ENCODE data around the gene ABCA3. TPM values are rescaled to one million over a fixed set of nuclear protein-coding genes. Genes with fewer than 3 reads are reported as not detected.

The ABCA3 gene
- total and polyA plus RNA-seq, 7 donors = 0.46 to 21.3 (median 4.9) TPM

DNA sequence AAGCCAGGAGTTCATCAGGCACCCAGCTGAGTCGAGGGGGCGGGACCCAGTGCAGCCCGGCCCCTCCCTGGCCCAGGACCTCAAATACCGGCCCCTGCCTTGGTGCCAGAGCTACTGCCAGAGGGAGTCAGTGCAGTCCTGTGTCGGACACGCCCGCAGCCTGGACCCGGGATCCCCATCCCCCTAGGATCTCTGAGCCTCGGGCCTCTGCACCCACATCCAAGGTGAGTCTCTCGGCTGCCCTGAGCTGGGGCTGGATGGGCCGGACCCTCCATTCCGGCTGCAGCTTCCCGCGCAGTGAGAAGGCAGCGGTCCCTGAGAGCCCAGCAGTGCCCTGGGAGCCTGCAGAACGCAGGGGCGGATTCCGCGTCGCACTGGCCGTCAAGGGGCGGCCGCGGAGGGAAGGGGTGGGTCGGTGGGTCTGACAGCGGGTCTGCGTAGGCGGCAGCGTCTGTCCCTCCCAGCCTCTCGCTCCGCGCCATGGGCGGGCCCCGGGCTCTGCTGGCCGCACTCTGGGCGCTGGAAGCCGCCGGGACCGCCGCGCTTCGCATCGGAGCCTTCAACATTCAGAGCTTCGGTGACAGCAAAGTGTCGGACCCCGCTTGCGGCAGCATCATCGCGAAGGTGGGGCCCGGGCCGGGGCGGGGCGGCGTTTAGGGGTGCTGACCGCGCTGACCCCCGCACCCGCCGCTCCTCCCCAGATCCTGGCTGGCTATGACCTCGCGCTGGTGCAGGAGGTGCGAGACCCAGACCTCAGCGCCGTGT lies 104.0 kb downstream of the ABCA3 start, which contains the start of gene DNASE1L2:
DNASE1L2 (plus strand) TSS at position 108 of the 765 bp plus-strand sequence; CDS start at position 481, 373 bp downstream.
- Histone ChIP-seq H3K9me3 (no peaks in the 10 kb centered on the region), H3K27me3 (peaks cover 17 to 53% (median 26%) of the 10 kb centered on the region in 3 donors), H3K36me3 (peaks cover 43 to 58% (median 46%) of the 10 kb centered on the region in 4 donors), H3K27ac (no peak within 1 kb of the TSS), H3K4me3 (peak within 1 kb of the TSS in 3 of 4 donors; percentile 9 to 24 (median 14)), H3K4me1 (peaks cover 0 to 27% (median 24%) of the 10 kb centered on the region in 4 donors)
- 4 to 10% methylated on average over 64 of the region's 64 CpGs for WGBS, 2 donors
- intact Hi-C loops (cut with DNase I) = no loop called here
- TF ChIP-seq POLR2A (IDR thresholded peaks at IDR 0.05) = no peak
- peak in 1 of 4 donors; percentile 7 for TF ChIP-seq POLR2AphosphoS5 (IDR thresholded peaks at IDR 0.05)
- TF ChIP-seq EP300 (IDR thresholded peaks at IDR 0.05) = no peak
- DNase-seq = peak; percentile 70

DNA sequence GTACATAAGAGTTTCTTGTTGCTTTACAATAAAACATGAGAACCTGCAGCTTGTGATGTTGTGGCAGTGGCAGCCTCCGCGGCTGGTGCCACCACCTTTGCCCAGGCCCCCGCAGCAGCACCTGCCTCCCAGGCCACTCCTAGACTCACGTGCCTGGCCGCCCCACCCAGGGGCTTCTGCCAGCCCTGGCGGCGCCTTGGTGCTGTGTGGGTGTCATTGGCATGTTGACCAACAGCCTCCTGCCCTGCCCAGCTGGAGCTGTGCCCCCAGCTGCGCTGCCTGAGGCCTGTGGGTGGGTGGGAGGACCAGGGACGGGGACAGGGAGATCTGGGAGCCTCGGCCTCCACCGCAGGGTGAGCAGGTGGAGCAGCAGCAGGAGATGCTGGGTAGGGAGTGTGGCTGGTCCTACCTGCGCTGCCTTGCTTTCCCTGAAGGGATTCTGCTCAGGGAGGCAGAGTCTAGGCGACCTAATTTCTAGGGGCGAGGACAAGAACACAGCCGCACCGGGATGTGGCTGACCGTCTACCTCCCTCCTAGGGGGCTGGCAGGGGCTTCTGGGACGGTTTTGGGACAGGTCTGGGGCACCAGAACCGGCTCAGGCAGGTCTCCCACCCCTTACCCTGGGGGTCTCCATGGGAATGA lies 104.7 kb downstream of the ABCA3 start:
- no peak for TF ChIP-seq POLR2AphosphoS5 (IDR thresholded peaks at IDR 0.05)
- TF ChIP-seq EP300 (IDR thresholded peaks at IDR 0.05) = no peak
- TF ChIP-seq, protein P1, sequence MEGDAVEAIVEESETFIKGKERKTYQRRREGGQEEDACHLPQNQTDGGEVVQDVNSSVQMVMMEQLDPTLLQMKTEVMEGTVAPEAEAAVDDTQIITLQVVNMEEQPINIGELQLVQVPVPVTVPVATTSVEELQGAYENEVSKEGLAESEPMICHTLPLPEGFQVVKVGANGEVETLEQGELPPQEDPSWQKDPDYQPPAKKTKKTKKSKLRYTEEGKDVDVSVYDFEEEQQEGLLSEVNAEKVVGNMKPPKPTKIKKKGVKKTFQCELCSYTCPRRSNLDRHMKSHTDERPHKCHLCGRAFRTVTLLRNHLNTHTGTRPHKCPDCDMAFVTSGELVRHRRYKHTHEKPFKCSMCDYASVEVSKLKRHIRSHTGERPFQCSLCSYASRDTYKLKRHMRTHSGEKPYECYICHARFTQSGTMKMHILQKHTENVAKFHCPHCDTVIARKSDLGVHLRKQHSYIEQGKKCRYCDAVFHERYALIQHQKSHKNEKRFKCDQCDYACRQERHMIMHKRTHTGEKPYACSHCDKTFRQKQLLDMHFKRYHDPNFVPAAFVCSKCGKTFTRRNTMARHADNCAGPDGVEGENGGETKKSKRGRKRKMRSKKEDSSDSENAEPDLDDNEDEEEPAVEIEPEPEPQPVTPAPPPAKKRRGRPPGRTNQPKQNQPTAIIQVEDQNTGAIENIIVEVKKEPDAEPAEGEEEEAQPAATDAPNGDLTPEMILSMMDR (IDR thresholded peaks at IDR 0.05) = no peak
- no peak for TF ChIP-seq POLR2A (IDR thresholded peaks at IDR 0.05)
- Histone ChIP-seq H3K36me3 (peaks cover 45 to 62% (median 48%) of the 10 kb centered on the region in 4 donors), H3K27me3 (peaks cover 17 to 53% (median 26%) of the 10 kb centered on the region in 3 donors), H3K27ac (no peak overlapping the region), H3K4me3 (no peak overlapping the region), H3K9me3 (no peaks in the 10 kb centered on the region), H3K4me1 (peaks cover 0 to 27% (median 24%) of the 10 kb centered on the region in 4 donors)
- WGBS, 2 donors = 16 to 74% methylated on average over 19 of the region's 19 CpGs
- intact Hi-C loops (cut with DNase I) = no loop called here
- no peak for DNase-seq

DNA sequence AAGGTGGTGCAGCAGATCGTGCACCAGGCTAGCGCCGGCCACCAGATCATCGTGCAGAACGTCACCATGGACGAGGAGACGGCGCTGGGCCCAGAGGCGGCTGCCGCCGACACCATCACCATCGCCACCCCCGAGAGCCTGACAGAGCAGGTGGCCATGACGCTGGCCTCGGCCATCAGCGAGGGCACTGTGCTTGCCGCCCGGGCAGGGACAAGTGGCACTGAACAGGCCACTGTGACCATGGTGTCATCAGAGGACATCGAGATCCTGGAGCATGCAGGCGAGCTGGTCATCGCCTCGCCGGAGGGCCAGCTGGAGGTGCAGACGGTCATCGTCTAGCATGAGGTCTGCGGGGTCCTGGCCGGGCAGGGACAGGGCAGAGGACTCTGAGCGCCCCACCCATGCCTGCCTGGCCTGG lies 105.3 kb downstream of the ABCA3 start:
- TF ChIP-seq POLR2AphosphoS5 (IDR thresholded peaks at IDR 0.05) (no peak), POLR2A (IDR thresholded peaks at IDR 0.05) (no peak), EP300 (IDR thresholded peaks at IDR 0.05) (no peak)
- TF ChIP-seq, protein P1 (IDR thresholded peaks at IDR 0.05) = no peak
- Histone ChIP-seq H3K9me3 (no peaks in the 10 kb centered on the region), H3K36me3 (peaks cover 48 to 63% (median 52%) of the 10 kb centered on the region in 4 donors), H3K27ac (no peak overlapping the region), H3K4me1 (peaks cover 0 to 27% (median 24%) of the 10 kb centered on the region in 4 donors), H3K27me3 (peaks cover 17 to 53% (median 26%) of the 10 kb centered on the region in 3 donors), H3K4me3 (no peak overlapping the region)
- intact Hi-C loops (cut with DNase I) = no loop called here
- 87 to 94% methylated on average over 28 of the region's 28 CpGs for WGBS, 2 donors
- no peak for DNase-seq

DNA sequence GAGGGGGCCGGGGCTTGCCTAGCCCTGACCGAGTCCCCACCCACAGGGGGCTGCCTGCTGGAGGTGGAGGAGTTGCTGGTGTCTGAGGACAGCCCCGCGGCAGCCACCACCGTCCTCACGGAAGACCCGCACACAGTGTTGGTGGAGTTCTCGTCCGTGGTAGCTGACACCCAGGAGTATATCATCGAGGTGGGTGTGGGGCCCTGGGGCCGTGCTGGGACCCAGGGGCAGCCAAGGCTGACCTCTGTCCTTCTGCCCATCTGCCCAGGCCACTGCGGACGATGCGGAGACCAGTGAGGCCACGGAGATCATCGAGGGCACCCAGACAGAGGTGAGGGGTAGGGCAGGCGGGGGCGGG lies 105.7 kb downstream of the ABCA3 start:
- 92 to 93% methylated on average over 18 of the region's 18 CpGs for WGBS, 2 donors
- intact Hi-C loops (cut with DNase I) = no loop called here
- no peak for DNase-seq
- Histone ChIP-seq H3K9me3 (no peaks in the 10 kb centered on the region), H3K4me1 (peaks cover 0 to 27% (median 24%) of the 10 kb centered on the region in 4 donors), H3K4me3 (no peak overlapping the region), H3K27me3 (peaks cover 17 to 53% (median 26%) of the 10 kb centered on the region in 3 donors), H3K36me3 (peaks cover 49 to 63% (median 56%) of the 10 kb centered on the region in 4 donors), H3K27ac (no peak overlapping the region)
- TF ChIP-seq POLR2A (IDR thresholded peaks at IDR 0.05) = no peak
- TF ChIP-seq, protein P1 (IDR thresholded peaks at IDR 0.05) = no peak
- no peak for TF ChIP-seq EP300 (IDR thresholded peaks at IDR 0.05)
- TF ChIP-seq POLR2AphosphoS5 (IDR thresholded peaks at IDR 0.05) = no peak

All from sigmoid colon (tissue), 7 donors.